Measurements from ENCODE around the gene TBC1D4.
"Not testable (repeated sequence)": the region's sequence is repeated elsewhere in the genome, so short reads cannot be mapped to it uniquely, and the experiment has no call there.

TBC1D4 gene

DNA sequence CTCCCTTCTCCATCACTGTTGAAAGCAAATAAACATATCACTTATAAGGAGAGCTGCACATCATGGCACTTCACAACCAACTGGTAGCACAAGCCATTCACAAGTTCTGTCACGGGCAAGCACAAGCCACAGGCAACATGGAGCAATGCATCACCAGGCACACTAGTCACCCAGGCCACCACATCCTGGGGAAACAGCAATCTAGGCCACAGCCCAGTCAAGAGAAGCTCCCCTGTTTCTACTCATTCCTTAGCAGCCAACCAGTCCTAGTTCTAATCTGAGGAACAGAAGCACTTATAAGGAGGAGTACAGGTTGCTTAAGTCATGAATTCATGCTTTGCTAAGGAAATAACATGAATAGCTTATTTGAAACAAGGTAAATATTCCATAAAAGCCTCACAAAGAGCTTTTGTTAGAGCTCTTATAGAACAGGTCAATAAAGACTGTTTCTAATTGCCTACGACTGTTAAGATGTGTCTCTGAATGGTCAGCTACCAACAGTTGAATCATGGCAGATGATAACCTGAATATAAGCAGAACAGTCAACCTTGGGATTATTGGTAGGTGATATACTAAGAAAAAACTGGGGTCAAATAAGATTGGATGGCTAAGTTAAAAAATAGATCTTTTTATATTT lies 169.0 kb downstream of the TBC1D4 start:
- DNase-seq, result peak; percentile 9

DNA sequence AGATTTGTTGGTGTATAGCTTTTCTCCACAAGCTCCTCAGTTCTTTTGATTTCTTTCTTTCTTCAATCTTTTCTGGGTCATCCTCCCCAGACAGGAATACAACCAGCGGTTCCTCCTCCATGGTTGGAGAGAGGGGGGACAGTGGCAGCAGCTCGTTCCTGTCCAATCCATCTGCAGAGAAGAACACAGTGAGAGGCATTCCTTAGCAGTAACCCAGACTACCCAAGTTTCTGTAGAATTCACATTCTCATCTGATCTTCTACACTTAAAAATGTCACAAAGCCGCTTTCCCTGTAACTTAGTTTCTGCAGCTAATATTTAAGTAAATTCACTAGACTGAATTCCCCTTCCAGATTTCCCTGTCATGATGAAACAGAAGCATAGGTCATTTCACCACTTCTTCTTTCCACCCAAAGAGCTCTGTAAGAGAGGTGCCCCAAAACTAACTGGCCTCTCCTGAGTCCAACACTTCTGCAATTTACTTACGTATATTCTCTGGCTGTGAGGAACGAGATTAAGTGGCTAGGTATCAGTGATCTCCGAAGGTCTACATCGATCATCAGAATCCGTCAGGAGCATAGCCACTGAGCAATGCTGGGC lies 171.9 kb downstream of the TBC1D4 start:
- no peak for DNase-seq

DNA sequence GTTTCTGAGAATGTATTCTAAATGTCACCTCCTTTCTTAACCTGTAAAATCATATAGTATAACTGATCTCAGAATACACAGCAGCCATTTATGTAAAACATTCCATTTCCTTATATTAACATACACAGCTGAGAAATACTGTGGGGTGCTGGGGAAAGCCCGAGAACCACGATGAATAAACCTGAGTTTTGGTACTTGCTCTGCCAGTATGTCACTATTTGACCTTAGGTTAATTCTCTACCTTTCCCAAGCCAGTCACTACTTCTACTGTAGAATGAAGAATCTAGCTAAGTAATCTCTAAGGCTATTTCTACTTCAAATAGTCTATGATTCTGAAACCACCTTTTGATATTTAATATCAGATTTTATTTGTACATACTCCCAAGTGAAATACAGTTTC lies 173.7 kb downstream of the TBC1D4 start:
- no peak for DNase-seq

DNA sequence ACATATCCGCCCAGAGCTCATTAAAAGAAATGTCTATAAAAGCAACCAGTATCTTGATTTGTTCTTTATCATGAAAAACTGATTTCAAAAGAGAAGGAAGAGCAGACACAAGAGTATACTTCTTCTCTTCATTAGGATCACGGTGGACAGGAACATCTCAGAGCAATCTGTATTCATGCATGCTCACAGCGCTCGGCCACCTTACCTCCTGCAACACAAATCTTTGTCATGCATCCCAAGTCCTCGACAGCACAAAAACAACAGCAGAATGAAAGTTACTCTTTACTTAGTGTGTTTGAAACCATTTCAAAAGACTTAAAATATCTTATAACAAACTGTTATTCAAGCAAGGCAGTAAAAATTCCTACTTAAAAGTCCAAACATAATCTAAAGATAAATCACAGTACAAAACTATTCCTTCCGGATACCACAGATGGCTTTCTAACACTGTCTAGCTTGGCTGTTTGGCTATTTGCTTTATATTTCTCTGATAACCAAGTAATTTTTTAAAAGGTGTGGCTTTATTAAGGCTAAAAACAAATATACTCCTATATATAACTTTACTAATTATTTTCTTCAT lies 174.5 kb downstream of the TBC1D4 start:
- DNase-seq, result no peak

DNA sequence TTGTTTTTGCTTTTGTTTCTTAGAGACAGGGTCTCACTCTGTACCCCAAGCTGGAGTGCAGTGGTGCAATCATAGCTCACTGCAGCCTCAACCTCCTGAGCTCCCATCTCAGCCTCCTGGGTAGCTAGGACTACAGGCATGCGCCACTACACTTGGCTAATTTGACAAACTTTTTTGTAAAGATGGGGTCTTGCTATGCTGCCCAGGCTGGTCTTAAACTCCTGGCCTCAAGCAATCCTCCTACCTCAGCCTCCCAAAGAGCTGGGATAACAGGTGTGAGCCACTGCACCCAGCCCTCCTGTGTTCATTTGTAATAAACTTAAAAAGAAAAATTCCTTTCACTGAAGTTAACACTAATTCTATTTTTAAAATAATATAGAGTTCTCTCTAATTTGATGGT lies 175.0 kb downstream of the TBC1D4 start:
- not testable (repeated sequence) for DNase-seq

DNA sequence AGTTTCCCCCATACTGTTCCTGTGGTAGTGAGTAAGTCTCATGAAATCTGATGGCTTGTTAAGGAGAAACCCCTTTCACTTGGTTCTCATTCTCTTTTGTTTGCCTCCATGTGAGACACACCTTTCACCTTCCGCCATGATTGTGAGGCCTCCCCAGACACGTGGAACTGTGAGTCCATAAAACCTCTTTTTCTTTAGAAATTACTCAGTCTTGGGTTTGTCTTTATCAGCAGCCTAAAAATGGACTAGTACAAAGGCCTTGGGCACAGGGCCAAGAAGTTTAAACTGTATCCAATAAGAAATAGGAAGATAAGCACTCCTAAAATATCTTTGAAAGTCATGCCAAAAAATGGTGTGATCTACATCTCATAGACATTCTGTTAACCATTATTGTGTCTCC lies 176.9 kb downstream of the TBC1D4 start:
- no peak for DNase-seq

DNA sequence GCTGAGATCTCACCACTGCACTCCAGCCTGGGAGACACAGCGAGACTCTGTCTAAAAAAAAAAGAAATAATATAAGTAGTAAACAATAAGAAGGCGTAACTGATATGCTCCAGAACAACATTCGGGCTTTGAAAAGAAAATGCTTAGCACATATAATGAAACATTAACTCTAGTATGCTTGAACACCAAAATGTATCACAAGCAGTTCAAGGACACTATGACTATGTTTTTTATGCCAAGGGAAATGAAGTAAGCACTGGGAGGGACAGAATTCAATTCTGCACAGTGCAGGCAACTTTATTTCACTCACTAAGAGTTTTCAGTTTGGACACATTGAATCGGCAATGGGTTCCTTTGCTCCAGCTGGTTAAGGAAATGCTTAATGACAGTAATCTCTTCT lies 178.7 kb downstream of the TBC1D4 start:
- no peak for DNase-seq

DNA sequence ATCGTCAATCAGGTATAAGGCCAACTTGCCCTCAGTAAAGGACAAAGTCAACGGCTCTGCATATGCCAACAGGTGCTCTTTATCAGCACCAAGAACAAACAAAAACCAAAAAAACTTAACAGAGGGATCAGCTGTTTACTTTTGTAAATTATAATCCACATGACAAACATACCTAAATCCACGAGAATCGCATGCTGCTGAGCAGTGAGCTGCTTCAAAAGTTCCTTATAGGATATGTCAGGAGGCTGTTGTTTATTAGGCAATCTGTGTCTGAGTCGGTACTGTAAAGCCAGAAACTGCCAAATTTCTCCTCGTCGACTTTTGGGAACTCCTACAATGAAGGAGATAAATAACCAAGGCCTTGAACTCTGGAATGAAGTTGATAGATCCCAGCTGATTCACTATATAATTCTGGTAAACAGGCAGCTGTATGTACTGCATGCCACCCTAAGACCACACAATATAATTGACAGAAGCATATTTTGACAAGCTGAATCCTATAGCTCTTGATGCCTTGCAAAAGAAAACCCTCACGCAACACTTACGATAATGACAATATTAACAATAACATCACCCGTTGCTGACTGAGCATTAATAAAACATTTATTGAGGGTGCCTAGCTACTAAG lies 179.8 kb downstream of the TBC1D4 start:
- DNase-seq, result no peak

DNA sequence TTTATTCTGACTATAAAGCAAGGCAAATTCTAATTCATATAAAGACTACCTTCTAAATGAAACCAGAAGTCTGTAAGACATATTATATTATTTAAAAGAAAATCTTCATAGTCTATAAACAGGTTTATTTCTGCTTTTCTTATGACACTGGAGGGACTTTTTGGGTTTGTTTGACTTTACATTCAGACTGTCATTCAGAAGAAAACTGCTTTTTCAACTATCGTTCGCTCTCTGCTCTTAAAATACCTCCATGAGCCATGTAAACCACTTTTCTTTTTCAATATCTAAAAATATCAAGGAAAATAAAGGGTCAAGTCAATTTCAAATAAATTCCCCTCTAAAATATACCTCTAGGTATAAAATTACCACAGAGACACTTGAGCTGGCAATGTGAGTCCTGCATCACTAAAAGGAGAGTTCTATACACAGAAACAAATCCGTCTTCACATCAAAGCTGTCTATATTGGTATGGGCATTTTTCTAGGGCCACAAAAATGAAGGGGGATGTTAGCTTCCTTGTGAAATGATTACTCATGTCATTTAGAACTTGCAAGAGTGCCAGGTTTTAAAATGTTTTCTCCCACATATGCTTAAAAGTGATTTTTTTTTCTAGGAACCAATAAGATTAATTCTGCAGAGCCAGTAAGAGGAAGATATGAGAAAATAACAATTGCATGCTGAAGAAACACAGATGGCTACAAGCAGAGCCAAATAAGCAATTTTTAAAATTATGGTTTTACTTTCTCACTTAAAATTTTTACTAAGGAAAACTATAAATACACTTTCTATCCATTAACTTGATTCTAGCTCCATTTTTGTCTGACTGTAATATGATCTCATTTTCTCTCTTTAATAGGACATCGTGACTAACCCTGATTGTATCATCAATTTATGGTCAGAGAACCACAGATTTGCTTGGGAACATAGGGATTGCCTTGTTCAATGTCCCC lies 181.8 kb downstream of the TBC1D4 start:
- no peak for DNase-seq

DNA sequence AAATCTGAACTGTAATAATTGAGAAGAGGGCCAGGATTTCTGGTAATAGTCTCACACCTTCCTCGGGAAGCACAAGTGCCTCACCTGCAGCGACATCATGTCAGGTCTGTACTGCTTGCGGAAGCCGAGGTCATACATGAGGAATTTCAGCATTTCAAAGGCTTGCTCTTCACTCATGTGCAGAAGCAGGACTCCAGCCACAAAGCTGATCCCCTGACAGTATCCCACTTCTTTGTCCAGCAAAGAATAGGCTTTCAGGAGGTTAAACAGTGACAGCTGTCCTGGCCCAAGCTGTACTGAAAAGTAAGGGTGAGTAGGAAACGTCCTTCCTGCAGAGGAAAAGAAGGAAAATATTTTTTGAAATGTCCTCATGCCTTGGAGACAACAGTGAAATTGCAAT lies 182.7 kb downstream of the TBC1D4 start:
- DNase-seq, result no peak

DNA sequence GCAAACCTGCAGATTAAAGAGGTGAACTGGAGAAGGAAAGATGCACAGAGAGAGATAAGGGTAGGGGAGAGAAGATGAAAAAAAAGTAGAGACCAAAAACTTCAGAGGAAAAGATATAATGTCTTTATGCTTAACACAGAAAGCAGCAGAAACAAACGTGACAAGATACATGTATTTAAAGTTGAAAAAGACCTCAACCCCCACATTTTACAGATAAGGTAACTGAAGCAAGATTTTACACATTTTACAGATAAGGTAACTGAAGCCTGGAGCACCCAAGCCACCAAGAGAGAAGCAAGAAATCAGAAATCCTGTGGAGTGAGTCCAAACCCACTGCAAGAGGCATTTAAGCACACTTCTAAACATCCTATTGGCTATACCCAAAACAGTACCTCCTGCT lies 185.3 kb downstream of the TBC1D4 start:
- DNase-seq, result no peak

DNA sequence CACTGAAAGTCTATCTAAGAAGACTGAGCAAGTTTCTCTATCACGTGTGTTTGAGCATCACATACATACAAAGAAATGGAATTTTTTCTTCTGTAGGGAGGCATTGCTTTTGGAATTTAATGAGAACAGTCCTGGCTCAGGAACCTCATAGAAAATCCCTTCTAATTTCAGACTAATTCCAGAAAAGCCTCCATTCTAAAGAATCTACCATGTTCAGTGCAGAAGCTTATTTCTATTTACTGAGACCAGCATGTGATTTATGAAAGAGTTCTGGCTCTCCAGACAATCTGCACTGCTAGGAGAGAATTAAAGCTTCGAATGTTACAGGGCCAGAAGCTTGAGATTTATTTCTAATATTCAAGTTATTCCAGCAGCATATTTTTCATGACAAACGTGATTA lies 186.8 kb downstream of the TBC1D4 start:
- no peak for DNase-seq

DNA sequence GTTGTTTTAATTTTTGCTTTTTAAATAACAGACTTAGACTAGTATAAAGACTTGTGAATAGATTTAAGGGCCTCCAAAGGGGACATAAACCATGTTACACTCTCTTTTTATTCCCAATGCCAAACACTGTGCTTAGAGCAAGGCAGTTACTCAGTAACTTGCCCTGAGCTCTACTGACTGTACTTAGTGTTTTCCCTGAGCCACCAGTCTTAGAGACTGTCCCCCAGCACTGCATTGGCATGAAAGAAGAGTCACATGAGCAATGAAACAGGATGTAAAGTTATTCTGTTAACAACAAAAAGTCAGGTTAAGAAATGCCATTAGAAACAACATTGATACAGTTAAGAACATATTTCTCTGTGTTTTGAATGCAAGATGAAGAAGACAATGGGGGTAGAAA lies 187.9 kb downstream of the TBC1D4 start:
- DNase-seq, result no peak

DNA sequence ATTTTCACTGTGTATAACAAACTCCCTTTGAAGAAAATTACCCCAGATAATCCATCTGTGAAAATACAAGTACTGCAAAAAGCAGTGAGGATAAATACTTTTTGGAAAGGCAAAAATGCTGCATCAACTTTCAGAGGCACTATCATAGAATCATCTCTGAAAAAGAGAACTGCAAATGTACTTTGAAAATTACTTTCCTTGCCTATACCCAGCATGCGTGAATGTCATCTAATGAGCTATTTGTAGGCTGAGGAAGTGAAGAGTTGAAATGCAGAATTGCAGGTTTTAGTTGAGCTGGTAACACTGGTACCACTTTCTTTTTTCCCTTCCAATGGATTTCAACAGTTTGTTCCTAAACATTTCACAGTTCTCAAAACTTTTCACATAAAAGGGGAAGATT lies 196.7 kb downstream of the TBC1D4 start:
- no peak for DNase-seq

DNA sequence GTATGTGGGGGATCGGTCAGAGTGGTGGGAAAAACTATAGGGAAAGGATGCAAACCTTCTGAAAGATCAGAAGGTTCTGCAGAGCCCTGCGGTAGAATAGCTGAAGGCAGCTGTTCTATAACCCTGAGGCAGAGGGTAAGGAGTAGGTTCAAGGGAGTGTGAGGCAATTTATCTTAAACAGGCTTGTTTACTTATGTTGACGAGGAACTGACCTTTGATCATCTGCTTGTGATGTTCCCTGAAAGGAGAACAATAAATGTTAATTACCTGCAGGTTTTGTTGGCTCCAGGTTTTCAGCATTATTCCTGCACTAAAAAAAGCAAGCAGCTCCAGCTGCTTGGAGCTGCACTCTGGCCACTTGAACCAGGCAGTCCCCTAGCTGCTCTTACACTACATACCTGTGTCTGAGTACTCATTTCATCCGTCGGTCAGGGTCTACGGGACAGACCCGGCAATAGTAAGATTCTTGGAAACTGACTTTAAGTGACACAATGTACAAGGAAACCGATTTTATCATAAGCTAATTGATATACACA lies 202.1 kb downstream of the TBC1D4 start:
- DNase-seq, result no peak

DNA sequence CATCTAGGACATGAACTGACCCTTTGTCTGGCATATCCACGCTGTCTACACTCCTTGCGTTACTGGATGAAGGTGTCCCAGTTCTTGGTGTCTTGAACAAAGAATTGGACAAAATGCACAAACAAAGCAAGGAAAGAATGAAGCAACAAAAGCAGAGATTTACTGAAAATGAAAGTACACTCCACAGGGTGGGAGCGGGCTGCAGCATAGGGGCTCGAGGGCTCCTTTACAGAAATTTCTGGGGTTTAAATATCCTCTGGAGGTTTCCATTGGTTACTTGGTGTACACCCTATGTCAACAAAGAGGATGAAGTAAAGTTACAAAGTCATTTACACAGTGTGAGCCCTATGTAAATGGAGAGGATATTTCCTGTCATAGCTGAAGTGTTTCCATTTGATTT lies 208.3 kb downstream of the TBC1D4 start:
- not testable (repeated sequence) for DNase-seq

DNA sequence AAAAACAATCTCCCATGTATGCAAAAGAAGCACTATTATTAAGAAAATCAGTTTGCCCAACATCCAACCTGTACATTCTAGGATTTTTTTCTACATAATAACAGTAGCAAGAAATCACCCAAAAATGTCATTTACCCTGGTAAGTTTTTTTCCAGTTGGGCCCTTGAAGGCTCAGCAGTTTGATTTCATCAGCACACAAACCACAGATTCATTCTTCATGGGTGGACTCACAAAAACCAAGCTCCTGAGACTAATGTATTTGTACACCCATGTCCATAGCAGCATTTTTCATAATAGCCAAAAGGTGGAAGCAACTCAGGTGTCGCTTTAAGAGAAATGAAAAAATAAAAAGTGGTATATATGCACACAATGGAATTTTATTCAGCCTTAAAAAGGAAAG lies 210.1 kb downstream of the TBC1D4 start:
- no peak for DNase-seq

DNA sequence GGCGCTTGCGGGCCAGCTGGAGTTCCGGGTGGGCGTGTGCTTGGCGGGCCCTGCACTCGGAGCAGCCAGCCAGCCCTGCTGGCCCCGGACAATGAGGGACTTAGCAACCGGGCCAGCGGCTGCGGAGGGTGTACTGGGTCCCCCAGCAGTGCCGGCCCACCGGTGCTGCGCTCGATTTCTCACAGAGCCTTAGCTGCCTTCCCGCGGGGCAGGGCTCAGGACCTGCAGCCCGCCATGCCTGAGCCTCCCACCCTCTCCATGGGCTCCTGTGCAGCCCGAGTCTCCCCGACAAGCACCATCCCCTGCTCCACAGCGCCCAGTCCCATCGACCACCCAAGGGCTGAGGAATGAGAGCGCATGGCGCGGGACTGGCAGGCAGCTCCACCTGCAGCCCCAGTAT lies 213.5 kb downstream of the TBC1D4 start:
- not testable (repeated sequence) for DNase-seq

DNA sequence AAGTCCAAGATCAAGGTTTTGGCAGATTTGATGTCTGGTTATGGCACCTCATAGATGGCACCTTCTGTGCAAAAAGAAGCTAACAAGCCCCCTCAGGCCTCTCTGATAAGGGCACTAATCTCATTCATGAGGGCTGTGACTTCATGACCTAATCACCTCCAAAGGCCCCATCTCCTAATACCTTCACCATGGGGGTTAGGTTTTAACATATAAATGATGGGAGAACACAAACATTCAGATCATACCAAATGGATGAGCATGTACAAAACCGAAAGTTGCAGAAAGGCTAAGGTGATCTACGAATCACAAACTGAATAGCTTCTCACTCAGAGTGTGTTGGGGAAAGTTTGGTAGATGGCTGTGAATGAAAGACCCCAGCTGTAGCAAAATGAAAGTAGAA lies 217.4 kb downstream of the TBC1D4 start:
- DNase-seq, result no peak

DNA sequence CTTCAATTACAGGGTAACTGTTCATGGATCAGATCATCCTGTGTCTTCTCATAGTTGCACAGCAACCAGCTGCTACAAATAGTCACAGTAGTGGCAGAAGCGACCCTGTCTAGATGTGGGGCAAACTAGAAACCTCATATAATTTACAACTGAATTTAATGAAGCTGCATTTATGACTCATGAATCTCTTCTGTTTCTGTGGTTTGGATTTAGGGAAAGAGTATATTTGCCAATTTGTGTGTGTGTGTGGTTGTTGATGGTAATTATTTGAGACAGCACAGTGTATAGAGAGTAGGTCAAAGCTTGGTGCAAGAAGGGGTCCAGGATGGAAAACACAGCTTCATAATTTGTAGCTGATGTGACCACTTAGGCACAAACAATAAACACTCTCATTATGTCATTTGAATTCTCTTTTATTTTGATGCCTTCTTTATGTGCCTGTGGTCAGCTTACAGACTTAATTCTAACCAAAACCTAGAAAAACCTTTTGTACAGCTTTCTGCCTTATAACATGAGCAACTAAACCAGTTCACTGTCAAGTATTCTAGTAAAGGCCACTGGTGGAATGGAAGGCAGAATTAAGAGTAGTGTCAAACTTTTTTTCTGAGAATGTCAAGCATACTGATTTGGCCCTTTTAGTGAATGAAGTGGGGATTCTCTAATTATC lies 218.1 kb downstream of the TBC1D4 start:
- DNase-seq, result no peak

DNA sequence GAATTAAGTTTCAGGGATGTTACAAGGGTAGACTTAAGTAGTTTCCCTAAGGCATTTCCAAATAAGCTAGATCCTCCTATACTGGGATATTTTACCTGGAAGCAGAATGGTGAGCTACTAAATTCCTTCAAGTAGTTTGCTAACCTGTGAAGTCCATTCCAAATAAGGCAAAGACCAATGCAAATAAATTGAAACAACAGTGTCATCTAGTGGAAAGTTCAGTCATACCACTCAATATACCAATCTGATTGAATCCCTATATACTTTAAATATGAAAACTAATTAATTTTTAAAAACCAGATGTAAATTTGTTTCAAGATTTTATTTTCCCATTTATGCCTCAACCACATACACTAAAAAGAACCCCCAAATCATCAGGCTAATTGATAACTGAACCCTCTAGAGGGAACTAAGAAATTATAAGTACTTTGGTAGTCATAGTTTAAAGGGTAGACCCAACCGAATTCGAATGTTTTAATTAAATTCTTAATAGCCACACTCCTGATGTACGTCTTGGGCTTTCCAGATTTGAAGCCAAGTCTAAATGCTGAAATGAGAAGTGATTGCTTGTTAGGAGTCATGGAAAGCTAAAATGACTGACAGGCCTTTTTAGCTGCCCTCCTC lies 223.7 kb downstream of the TBC1D4 start:
- DNase-seq, result no peak

DNA sequence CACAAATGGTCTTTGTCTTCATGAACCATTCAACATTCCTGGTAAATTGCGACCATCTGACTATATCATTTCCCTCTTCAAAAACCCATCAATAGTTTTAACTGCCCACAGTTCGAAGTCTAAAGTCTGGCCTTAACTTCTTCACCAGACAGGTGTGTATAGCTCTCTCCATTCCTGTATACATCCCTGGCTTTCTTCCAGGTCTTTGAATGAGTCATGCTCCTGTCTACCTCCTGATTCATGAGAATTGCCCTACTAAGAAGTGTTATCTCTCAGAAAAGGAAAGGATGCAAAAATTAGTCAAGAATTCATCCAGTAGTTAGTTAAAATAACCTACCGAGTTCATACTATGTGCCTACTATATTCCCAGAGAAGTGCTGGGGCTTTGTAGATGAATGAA lies 225.0 kb downstream of the TBC1D4 start:
- no peak for DNase-seq

All from CD4-positive, alpha-beta T cell treated with Interferon gamma for 1 hour (primary cell).